Testis (tissue), 3 donors: Measurements from ENCODE around the gene LTBR. TPM values are rescaled to one million over a fixed set of nuclear protein-coding genes. Genes with fewer than 3 reads are reported as not detected.

Experiments used
- DNase-seq: peaks from one replicate; pipeline ENCODE4 v3.0.0-alpha.2; 2019
- H3K27ac ChIP-seq, 2 donors: fragments of 200-600 bp; sonication (generic); one replicate each; pipeline ENCODE4 v1.5.1; 2019
- H3K27me3 ChIP-seq: fragments of 200-600 bp; sonication (generic); one replicate; pipeline ENCODE4 v1.5.1; 2019
- H3K36me3 ChIP-seq: fragments of 200-600 bp; sonication (generic); one replicate; pipeline ENCODE4 v1.5.1; 2017; ENCODE audit warnings: low read depth; ENCODE audit errors: missing control alignments
- H3K4me1 ChIP-seq: fragments of 200-600 bp; sonication (generic); one replicate; pipeline ENCODE4 v1.5.1; 2019
- H3K4me3 ChIP-seq, 2 donors: fragments of 200-600 bp; sonication (generic); one replicate each; pipeline ENCODE4 v1.5.1; 2017 to 2019
- H3K9me3 ChIP-seq: fragments of 200-600 bp; sonication (generic); one replicate; pipeline ENCODE4 v1.5.1; 2017
- POLR2A ChIP-seq: fragments of 450-650 bp; IDR thresholded peaks from one replicate; pipeline ENCODE4 v1.6.1; 2017; ENCODE audit warnings: antibody characterized with exemption, mild to moderate bottlenecking, moderate library complexity
- WGBS, 2 donors: methylation state at CpG; one replicate each; pipeline ENCODE4 v1.1.5; 2018; 5-methylcytosine and 5-hydroxymethylcytosine counted together
- intact Hi-C: fragments of 100-400 bp; cut with DNase I; formaldehyde crosslinking; loops from one replicate; pipeline ENCODE4 v1.15.1; 2023; ENCODE audit warnings: low total_unique reads
- polyA plus RNA-seq: library from polyadenylated mRNA; stranded (reverse); fragments of 350-450 nt; fragmentation: Illumina TruSeq; extraction: RNeasy Lipid Tissue Mini Kit (QIAGEN cat#74804); gene quantifications from one replicate; pipeline ENCODE4 v1.2.3, GENCODE V29; 2014; ENCODE audit warnings: low read depth, low replicate concordance; ENCODE audit not compliant: insufficient read depth
- total RNA-seq, 2 donors: library from RNA; depleted of rRNA; stranded (reverse); fragments of >200 nt; gene quantifications; one replicate each; pipeline ENCODE4 v1.2.3, GENCODE V29; 2016
- TF ChIP-seq, protein P1 (sequence below), 3 experiments: fragments of 450-650 bp in 2 of 3; fragments of 200-600 bp in 1 of 3; sonication (generic) in 1 of 3; IDR thresholded peaks; one replicate each; pipeline ENCODE4 v1.5.1; 2016 to 2019; ENCODE audit warnings: antibody characterized with exemption in 3 of 3, mild to moderate bottlenecking in 2 of 3, moderate library complexity in 1 of 3

The LTBR gene
- total and polyA plus RNA-seq, 3 donors from 2014 or later = 36.6 to 112 (median 81.3) TPM

DNA sequence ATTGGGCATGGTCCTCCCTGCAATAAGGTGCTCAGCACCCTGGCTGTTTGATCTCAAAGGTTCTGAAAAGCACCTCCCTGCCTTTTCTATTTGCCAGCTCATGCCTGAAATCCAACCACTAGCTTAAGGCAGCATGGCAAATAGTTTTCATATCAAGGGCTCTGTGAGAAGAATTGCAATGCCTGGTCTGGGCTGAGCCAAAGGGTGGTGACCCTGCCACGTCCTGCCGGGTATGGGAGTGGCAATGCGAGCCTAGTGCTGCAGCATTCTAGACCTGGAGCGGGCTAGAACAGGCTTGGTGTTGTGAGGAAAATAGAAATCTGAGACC, 6.3 kb upstream of the LTBR start:
- Histone ChIP-seq H3K9me3 (no peaks in the 10 kb centered on the region), H3K4me3 (no peak overlapping the region), H3K36me3 (no peaks in the 10 kb centered on the region), H3K4me1 (peaks cover 38% of the 10 kb centered on the region), H3K27me3 (no peaks in the 10 kb centered on the region), H3K27ac (peak overlapping the region; percentile 68 to 77)
- 67 to 79% methylated on average over 4 of the region's 4 CpGs for WGBS, 2 donors
- TF ChIP-seq POLR2A = no peak
- TF ChIP-seq, protein P1, sequence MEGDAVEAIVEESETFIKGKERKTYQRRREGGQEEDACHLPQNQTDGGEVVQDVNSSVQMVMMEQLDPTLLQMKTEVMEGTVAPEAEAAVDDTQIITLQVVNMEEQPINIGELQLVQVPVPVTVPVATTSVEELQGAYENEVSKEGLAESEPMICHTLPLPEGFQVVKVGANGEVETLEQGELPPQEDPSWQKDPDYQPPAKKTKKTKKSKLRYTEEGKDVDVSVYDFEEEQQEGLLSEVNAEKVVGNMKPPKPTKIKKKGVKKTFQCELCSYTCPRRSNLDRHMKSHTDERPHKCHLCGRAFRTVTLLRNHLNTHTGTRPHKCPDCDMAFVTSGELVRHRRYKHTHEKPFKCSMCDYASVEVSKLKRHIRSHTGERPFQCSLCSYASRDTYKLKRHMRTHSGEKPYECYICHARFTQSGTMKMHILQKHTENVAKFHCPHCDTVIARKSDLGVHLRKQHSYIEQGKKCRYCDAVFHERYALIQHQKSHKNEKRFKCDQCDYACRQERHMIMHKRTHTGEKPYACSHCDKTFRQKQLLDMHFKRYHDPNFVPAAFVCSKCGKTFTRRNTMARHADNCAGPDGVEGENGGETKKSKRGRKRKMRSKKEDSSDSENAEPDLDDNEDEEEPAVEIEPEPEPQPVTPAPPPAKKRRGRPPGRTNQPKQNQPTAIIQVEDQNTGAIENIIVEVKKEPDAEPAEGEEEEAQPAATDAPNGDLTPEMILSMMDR (IDR thresholded peaks at IDR 0.05) = no peak
- intact Hi-C loops = no loop called here
- DNase-seq = peak; percentile 71

DNA sequence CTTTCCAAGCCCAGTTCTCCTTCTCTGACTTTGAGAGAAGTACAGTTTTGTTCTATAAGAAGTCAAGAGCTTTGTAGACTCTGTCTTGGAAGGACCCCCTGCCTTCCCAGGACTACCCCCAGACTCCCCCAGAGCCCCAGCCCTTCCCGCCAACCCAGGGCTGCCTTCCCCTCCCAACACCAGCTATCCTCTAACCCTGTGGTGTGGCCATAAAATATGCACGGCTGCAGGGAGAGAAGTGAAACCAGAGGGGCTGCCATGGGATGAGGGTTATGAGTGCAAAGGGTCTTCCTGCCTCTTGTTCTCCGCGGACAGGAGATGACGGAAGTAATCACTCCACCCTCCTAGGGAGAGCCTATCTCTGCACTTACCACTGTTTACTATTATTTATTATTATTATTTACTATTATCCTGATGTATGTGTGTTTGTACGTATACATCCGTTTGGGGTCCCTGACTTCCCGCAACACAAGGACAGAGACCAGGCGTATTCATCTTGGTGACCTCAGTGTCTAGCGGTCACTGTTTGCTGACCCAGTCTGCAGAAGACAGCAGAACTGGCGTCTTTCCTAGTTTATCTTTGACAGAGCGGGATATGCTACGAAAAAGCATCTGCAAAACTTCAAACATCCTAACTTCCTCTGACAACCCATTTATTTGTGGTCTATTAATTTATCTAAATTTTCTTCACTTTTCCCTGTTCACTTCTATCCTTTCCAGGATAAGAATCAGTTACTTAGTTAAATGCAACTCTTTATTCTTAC, 5.1 kb upstream of the LTBR start:
- DNase-seq = no peak
- Histone ChIP-seq H3K9me3 (no peaks in the 10 kb centered on the region), H3K27ac (no peak overlapping the region), H3K27me3 (no peaks in the 10 kb centered on the region), H3K4me3 (no peak overlapping the region), H3K4me1 (peaks cover 48% of the 10 kb centered on the region), H3K36me3 (no peaks in the 10 kb centered on the region)
- intact Hi-C loops = no loop called here
- 83 to 86% methylated on average over 13 of the region's 13 CpGs for WGBS, 2 donors
- no peak for TF ChIP-seq POLR2A
- TF ChIP-seq, protein P1 (IDR thresholded peaks at IDR 0.05) = no peak

DNA sequence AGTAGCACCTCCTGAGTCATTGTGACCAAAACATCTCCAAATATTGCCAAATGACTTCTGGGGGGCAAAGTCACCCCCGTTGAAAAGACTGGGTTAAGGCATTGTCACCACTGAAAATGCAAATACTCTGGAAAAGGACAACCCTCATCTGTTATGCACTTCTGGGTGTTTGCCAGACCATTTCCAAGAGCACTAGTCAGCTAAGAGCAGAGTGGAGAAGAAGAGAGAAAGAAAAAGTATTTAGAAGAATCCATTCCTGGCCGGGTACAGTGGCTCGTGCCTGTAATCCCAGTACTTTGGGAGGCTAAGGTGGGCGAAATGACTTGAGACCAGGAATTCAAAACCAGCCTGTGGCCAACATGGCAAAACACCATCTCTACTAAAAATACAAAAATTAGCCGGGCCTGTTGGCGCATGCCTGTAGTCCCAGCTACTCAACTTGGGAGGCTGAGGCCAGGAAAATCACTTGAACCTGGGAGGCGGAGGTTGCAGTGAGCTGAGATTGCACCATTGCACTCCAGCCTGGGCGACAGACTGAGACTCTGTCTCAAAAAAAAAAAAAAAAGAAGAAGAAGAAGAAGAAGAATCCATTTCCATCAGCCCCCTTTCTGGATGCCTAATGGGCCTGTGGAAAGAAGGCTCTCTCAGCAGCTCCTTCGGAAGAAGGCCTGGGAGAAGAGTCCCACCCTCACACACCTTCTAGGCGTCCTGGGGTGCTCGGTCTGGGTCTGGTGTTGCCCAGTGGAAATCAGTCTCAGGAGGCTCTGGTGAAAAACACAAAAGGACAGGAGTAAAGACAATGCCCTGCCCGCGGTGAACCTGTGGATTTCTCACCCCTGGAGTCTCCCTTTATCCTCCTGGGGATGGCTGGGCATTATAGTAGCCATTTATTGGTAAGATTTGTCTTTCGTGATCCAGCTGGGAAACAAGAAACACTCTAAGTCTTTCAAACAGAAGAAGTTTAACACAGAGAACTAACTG, 3.5 kb upstream of the LTBR start:
- intact Hi-C loops = loop anchor here (10.0 kb wide), 1 partner anchor 46 kb away; no protein-coding TSS in a partner anchor
- 90 to 91% methylated on average over 14 of the region's 14 CpGs for WGBS, 2 donors
- Histone ChIP-seq H3K27ac (no peak overlapping the region), H3K4me3 (no peak overlapping the region), H3K36me3 (no peaks in the 10 kb centered on the region), H3K27me3 (no peaks in the 10 kb centered on the region), H3K4me1 (peaks cover 43% of the 10 kb centered on the region), H3K9me3 (no peaks in the 10 kb centered on the region)
- no peak for DNase-seq
- no peak for TF ChIP-seq POLR2A
- TF ChIP-seq, protein P1 (IDR thresholded peaks at IDR 0.05) = no peak

DNA sequence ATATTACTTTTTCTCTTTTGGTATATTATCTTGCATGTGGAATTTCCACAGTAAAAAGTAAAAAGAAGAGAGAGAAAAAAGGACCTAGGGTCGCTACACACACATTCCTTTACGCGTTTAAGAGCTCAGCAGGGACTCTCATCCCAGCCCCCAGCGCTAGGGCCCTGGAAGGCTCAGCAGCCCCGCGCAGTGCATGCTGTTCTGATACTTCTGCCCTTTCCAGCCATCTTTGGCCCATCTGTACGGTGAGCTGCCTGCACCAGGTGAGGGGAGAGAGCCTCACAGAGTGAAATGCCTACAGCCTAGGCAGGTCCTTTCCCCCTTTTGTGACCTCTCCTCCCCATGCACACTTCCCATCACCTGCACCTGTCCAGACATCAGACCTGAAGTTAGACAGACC, 1.6 kb upstream of the LTBR start:
- intact Hi-C loops = loop anchor here (10.0 kb wide), 1 partner anchor 48 kb away; no protein-coding TSS in a partner anchor
- H3K4me1 ChIP-seq = peaks cover 24% of the 10 kb centered on the region

More for the DNA sequence above, 1.6 kb upstream of the LTBR start:
- WGBS, 2 donors = 82 to 84% methylated on average over 6 to 7 of the region's 7 CpGs
- Histone ChIP-seq H3K36me3 (no peaks in the 10 kb centered on the region), H3K27ac (no peak overlapping the region), H3K4me3 (no peak overlapping the region), H3K27me3 (no peaks in the 10 kb centered on the region), H3K9me3 (no peaks in the 10 kb centered on the region)
- no peak for DNase-seq
- TF ChIP-seq POLR2A = no peak
- TF ChIP-seq, protein P1 (IDR thresholded peaks at IDR 0.05) = no peak
